ENCODE results near the gene DCTD. TPM values are rescaled to one million over a fixed set of nuclear protein-coding genes. Genes with fewer than 3 reads are reported as not detected.
"Not testable (repeated sequence)": the region's sequence is repeated elsewhere in the genome, so short reads cannot be mapped to it uniquely, and the experiment has no call there.

DCTD gene
- total RNA-seq, 1 experiment from 2014 or later: 100 TPM

DNA sequence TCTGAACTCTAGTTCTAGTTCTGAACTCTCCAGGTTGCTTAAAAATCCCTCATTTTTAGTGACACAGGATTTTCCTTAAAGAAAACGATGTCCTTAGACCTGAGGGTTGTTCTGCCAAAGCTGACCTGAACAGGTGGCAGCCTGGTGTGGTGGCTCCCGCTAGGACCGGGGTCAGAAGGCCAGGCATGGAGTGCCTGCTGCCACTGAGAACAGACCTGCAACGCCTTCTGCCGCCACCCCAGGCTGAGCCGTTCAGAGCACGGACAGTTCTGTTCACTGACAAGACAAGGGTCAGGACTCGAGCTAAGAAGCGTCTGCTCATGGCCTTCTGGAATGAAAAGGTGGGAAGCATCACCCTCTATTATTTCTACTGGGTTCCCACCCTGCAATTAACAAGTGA, 15.8 kb downstream of the DCTD start:
- WGBS (ENCODE audit: extremely low coverage, insufficient read length, low lambda C conversion rate): no CpG with 5 or more reads among the region's 9 CpGs

DNA sequence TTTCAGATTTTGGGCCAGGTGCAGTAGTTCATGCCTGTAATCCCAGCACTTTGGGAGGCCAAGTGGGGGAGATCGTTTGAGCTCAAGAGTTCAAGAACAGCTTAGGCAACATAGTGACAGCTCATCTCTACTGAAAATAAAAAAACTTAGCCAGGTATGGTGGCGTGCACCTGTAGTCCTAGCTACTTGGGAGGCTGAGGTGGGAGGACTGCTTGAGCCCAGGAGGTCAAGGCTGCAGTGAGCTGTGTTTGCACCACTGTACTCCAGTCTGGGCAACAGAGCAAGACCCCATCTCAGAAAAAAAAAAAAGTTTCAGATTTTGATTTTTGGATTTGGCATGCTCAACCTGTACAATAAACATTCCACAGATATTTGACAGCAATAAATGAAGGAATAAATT, 17.2 kb downstream of the DCTD start:
- not testable (repeated sequence) for DNase-seq; H3K4me2 ChIP-seq (ENCODE audit: insufficient read depth, insufficient read length, low read length); H4K20me1 ChIP-seq (ENCODE audit: control insufficient read depth, insufficient read depth, insufficient read length); H3K27me3 ChIP-seq (ENCODE audit: insufficient read depth, low read length); H3K56ac ChIP-seq (ENCODE audit: insufficient read length, low read depth, low read length); H4K8ac ChIP-seq (replicated peaks; ENCODE audit: insufficient read length, low read depth, low read length); H2AFZ ChIP-seq (ENCODE audit: low read length); H3K4me1 ChIP-seq (ENCODE audit: insufficient read depth, low read length); H2BK5ac ChIP-seq (ENCODE audit: insufficient read length, low read length); H3K27ac ChIP-seq (ENCODE audit: insufficient read length, low read depth, low read length); H3K23me2 ChIP-seq (ENCODE audit: insufficient read length, low read depth, low read length, poor library complexity, severe bottlenecking); H2AK5ac ChIP-seq (ENCODE audit: insufficient read length, low read length); H2BK12ac ChIP-seq (ENCODE audit: insufficient read length, low read depth, low read length); H3K9me3 Mint-ChIP-seq; H3K14ac ChIP-seq (ENCODE audit: insufficient read depth, low read length); H2BK20ac ChIP-seq (ENCODE audit: low read depth, low read length, poor library complexity, severe bottlenecking); H3T11ph ChIP-seq (ENCODE audit: low read length); H4K5ac ChIP-seq (ENCODE audit: insufficient read length, low read depth, low read length); H3K79me2 ChIP-seq (ENCODE audit: insufficient read depth, low read length); H3K27me3 Mint-ChIP-seq (ENCODE audit: low read depth); H3K79me1 ChIP-seq (ENCODE audit: insufficient read depth, low read depth, low read length, poor library complexity, severe bottlenecking); H3K9me3 ChIP-seq (ENCODE audit: control insufficient read depth, low read depth, low read length); H3K23ac ChIP-seq (ENCODE audit: insufficient read length, low read depth, low read length); H4K91ac ChIP-seq (ENCODE audit: insufficient read length, low read depth, low read length); H2BK15ac ChIP-seq (ENCODE audit: low read depth, low read length); H3K27ac Mint-ChIP-seq; H3K18ac ChIP-seq (ENCODE audit: insufficient read length, low read depth, low read length); H3K4ac ChIP-seq (ENCODE audit: low read depth, low read length); H2BK120ac ChIP-seq (ENCODE audit: low read depth, low read length, poor library complexity, severe bottlenecking); H3K9ac ChIP-seq (ENCODE audit: extremely low read depth, insufficient read length, low read length); H3K4me3 Mint-ChIP-seq
- Mint-ChIP-seq H3K36me3 (ENCODE audit: insufficient read depth in 1 of 3, low read depth in 3 of 3) (peaks cover 11 to 69% (median 45%) of the 10 kb centered on the region in 3 experiments), H3K4me1 (peaks cover 5 to 12% of the 10 kb centered on the region in 2 experiments; a peak in 3 of 4 replicates)
- WGBS (ENCODE audit: extremely low coverage, insufficient read length, low lambda C conversion rate): no CpG with 5 or more reads among the region's 2 CpGs

More for the DNA sequence above, 15.8 kb downstream of the DCTD start:
- Histone ChIP-seq H2AK5ac (ENCODE audit: insufficient read length, low read length) (no peak overlapping the region), H2BK12ac (ENCODE audit: insufficient read length, low read depth, low read length) (peak overlapping the region; percentile 37), H3K23me2 (ENCODE audit: insufficient read length, low read depth, low read length, poor library complexity, severe bottlenecking) (no peaks in the 10 kb centered on the region), H4K8ac (replicated peaks; ENCODE audit: insufficient read length, low read depth, low read length) (no peak overlapping the region), H2BK20ac (ENCODE audit: low read depth, low read length, poor library complexity, severe bottlenecking) (no peak overlapping the region), H2BK120ac (ENCODE audit: low read depth, low read length, poor library complexity, severe bottlenecking) (no peak overlapping the region), H3K79me2 (ENCODE audit: insufficient read depth, low read length) (no peaks in the 10 kb centered on the region), H3K27ac (ENCODE audit: insufficient read length, low read depth, low read length) (no peak overlapping the region), H3K18ac (ENCODE audit: insufficient read length, low read depth, low read length) (no peak overlapping the region), H4K20me1 (ENCODE audit: control insufficient read depth, insufficient read depth, insufficient read length) (no peaks in the 10 kb centered on the region), H4K5ac (ENCODE audit: insufficient read length, low read depth, low read length) (no peak overlapping the region), H2BK15ac (ENCODE audit: low read depth, low read length) (no peak overlapping the region), H2BK5ac (ENCODE audit: insufficient read length, low read length) (no peak overlapping the region), H4K91ac (ENCODE audit: insufficient read length, low read depth, low read length) (no peak overlapping the region), H3K4me1 (ENCODE audit: insufficient read depth, low read length) (no peaks in the 10 kb centered on the region; the same call in 1 of the 2 replicates), H3K4me2 (ENCODE audit: insufficient read depth, insufficient read length, low read length) (no peak overlapping the region), H3K23ac (ENCODE audit: insufficient read length, low read depth, low read length) (no peak overlapping the region), H3K14ac (ENCODE audit: insufficient read depth, low read length) (no peak overlapping the region), H3K27me3 (ENCODE audit: insufficient read depth, low read length) (no peaks in the 10 kb centered on the region), H3K79me1 (ENCODE audit: insufficient read depth, low read depth, low read length, poor library complexity, severe bottlenecking) (no peaks in the 10 kb centered on the region), H3K9ac (ENCODE audit: extremely low read depth, insufficient read length, low read length) (no peak overlapping the region), H3K4ac (ENCODE audit: low read depth, low read length) (no peak overlapping the region), H3K56ac (ENCODE audit: insufficient read length, low read depth, low read length) (no peak overlapping the region), H2AFZ (ENCODE audit: low read length) (no peak overlapping the region), H3T11ph (ENCODE audit: low read length) (no peak overlapping the region), H3K9me3 (ENCODE audit: control insufficient read depth, low read depth, low read length) (no peaks in the 10 kb centered on the region)
- Mint-ChIP-seq H3K4me3 (no peak overlapping the region), H3K36me3 (ENCODE audit: insufficient read depth in 1 of 3, low read depth in 3 of 3) (peaks cover 8 to 67% (median 42%) of the 10 kb centered on the region in 3 experiments), H3K9me3 (no peaks in the 10 kb centered on the region), H3K27ac (no peak overlapping the region), H3K27me3 (ENCODE audit: low read depth) (no peaks in the 10 kb centered on the region), H3K4me1 (peaks cover 6 to 13% of the 10 kb centered on the region in 2 experiments; a peak in 3 of 4 replicates)
- no peak for DNase-seq
- TF ChIP-seq, protein P1, sequence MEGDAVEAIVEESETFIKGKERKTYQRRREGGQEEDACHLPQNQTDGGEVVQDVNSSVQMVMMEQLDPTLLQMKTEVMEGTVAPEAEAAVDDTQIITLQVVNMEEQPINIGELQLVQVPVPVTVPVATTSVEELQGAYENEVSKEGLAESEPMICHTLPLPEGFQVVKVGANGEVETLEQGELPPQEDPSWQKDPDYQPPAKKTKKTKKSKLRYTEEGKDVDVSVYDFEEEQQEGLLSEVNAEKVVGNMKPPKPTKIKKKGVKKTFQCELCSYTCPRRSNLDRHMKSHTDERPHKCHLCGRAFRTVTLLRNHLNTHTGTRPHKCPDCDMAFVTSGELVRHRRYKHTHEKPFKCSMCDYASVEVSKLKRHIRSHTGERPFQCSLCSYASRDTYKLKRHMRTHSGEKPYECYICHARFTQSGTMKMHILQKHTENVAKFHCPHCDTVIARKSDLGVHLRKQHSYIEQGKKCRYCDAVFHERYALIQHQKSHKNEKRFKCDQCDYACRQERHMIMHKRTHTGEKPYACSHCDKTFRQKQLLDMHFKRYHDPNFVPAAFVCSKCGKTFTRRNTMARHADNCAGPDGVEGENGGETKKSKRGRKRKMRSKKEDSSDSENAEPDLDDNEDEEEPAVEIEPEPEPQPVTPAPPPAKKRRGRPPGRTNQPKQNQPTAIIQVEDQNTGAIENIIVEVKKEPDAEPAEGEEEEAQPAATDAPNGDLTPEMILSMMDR (conservative IDR thresholded peaks at IDR 0.05): no peak
